ENCODE results near the gene MYOD1.

MYOD1 gene

GRCh38 chr11:17751558-17751957 lies 32.2 kb downstream of the MYOD1 start:
- no peak for DNase-seq

- no peak for DNase-seq
These were observed 32.8 kb downstream of the MYOD1 start for GRCh38 chr11:17752144-17752543.

GRCh38 chr11:17753153-17753552 lies 33.8 kb downstream of the MYOD1 start:
- DNase-seq = no peak

GRCh38 chr11:17753641-17754040 lies 34.3 kb downstream of the MYOD1 start:
- no peak for DNase-seq

GRCh38 chr11:17755891-17756290 lies 36.5 kb downstream of the MYOD1 start:
- no peak for DNase-seq

GRCh38 chr11:17760102-17761029 lies 41.0 kb downstream of the MYOD1 start:
- peak; percentile 81 to 93 for DNase-seq

- DNase-seq = no peak
These were observed 43.1 kb downstream of the MYOD1 start for GRCh38 chr11:17762309-17762974.

GRCh38 chr11:17763244-17763643 lies 43.9 kb downstream of the MYOD1 start:
- no peak for DNase-seq

- no peak for DNase-seq
These were observed 44.3 kb downstream of the MYOD1 start for GRCh38 chr11:17763703-17764102.

- peak in 1 of 2 experiments; percentile 54 for DNase-seq
These were observed 45.3 kb downstream of the MYOD1 start for GRCh38 chr11:17764446-17765218.

GRCh38 chr11:17765356-17766072 lies 46.1 kb downstream of the MYOD1 start:
- peak in 1 of 2 experiments; percentile 23 for DNase-seq

- DNase-seq = no peak
These were observed 46.6 kb downstream of the MYOD1 start for GRCh38 chr11:17766073-17766359.

GRCh38 chr11:17766590-17766989 lies 47.2 kb downstream of the MYOD1 start:
- DNase-seq = no peak

- peak in 1 of 2 experiments; percentile 13 for DNase-seq
These were observed 48.0 kb downstream of the MYOD1 start for GRCh38 chr11:17767301-17767885.

- no peak for DNase-seq
These were observed 48.5 kb downstream of the MYOD1 start for GRCh38 chr11:17767914-17768313.

- no peak for DNase-seq
These were observed 49.2 kb downstream of the MYOD1 start for GRCh38 chr11:17768547-17768946.

GRCh38 chr11:17769218-17769617 lies 49.8 kb downstream of the MYOD1 start:
- DNase-seq = no peak

- DNase-seq = no peak
These were observed 50.8 kb downstream of the MYOD1 start for GRCh38 chr11:17770048-17770652.

- no peak for DNase-seq
These were observed 51.5 kb downstream of the MYOD1 start for GRCh38 chr11:17770917-17771316.

GRCh38 chr11:17771415-17771814 lies 52.0 kb downstream of the MYOD1 start:
- DNase-seq = no peak
